BE2C (cell line): Measurements from ENCODE around the gene CCT7.

ENCODE experiments used
- DNase-seq: peaks from one replicate; pipeline ENCODE4 v3.0.0-alpha.2; 2020
- H3K27me3 ChIP-seq: fragments of 250-450 bp; sonication (Bioruptor Pico); 2 replicates; pipeline ENCODE4 v1.5.1; 2020; ENCODE audit warnings: mild to moderate bottlenecking
- H3K36me3 ChIP-seq: fragments of 250-450 bp; sonication (Bioruptor Pico); 2 replicates; pipeline ENCODE4 v1.5.1; 2020; ENCODE audit warnings: mild to moderate bottlenecking
- H3K4me1 ChIP-seq: fragments of 250-450 bp; sonication (Bioruptor Pico); 2 replicates; pipeline ENCODE4 v1.5.1; 2020
- H3K4me3 ChIP-seq: 2 replicates; pipeline ENCODE4 v1.5.1; 2011; ENCODE audit warnings: low read depth, low read length
- H3K9me3 ChIP-seq: fragments of 250-450 bp; sonication (Bioruptor Pico); 2 replicates; pipeline ENCODE4 v1.5.1; 2020
- TF ChIP-seq, protein P1 (sequence below): IDR thresholded peaks from 2 replicates; pipeline ENCODE4 v1.5.1; 2012; ENCODE audit warnings: mild to moderate bottlenecking, low read depth, low read length

CCT7 gene

DNA sequence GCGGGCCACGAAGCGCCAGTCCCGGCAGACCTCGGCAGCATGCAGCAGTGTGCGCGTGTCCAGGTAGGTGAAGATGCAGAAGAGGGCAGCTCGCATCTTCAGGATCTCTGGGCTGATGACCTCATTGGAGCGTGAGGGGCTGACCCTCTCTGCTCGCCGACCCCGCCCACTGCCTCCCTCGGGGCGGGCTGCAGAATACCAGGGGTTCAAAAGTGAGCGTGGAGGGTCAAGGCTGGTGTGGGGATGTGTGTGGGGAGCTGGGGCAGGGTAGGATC is 30.2 kb downstream of the CCT7 start:
- no peak for DNase-seq
- Histone ChIP-seq H3K9me3 (no peaks in the 10 kb centered on the region), H3K36me3 (no peaks in the 10 kb centered on the region), H3K27me3 (no peaks in the 10 kb centered on the region), H3K4me1 (no peaks in the 10 kb centered on the region), H3K4me3 (no peak overlapping the region)
- TF ChIP-seq, protein P1, sequence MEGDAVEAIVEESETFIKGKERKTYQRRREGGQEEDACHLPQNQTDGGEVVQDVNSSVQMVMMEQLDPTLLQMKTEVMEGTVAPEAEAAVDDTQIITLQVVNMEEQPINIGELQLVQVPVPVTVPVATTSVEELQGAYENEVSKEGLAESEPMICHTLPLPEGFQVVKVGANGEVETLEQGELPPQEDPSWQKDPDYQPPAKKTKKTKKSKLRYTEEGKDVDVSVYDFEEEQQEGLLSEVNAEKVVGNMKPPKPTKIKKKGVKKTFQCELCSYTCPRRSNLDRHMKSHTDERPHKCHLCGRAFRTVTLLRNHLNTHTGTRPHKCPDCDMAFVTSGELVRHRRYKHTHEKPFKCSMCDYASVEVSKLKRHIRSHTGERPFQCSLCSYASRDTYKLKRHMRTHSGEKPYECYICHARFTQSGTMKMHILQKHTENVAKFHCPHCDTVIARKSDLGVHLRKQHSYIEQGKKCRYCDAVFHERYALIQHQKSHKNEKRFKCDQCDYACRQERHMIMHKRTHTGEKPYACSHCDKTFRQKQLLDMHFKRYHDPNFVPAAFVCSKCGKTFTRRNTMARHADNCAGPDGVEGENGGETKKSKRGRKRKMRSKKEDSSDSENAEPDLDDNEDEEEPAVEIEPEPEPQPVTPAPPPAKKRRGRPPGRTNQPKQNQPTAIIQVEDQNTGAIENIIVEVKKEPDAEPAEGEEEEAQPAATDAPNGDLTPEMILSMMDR, result no peak

DNA sequence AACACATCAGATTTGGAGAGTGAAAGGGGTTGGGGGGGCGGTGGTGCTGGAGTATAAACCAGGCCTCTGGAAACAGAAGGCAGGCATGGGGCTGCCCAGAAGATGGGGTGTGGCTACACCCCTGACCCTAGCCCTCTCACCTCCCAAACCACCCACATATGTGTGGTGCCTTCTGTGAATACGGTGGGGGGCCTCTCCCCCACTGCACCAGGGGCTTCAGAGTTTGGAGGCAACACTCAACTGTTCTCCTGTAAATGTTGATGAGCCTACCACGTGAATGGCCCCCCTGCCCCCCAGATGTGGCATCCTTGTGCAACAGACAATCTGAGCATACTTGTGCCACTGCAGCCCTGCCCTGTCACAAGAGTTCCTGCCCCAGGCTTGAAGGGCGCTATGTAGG is 30.7 kb downstream of the CCT7 start:
- Histone ChIP-seq H3K27me3 (no peaks in the 10 kb centered on the region), H3K4me1 (no peaks in the 10 kb centered on the region), H3K36me3 (no peaks in the 10 kb centered on the region), H3K4me3 (no peak overlapping the region), H3K9me3 (no peaks in the 10 kb centered on the region)
- no peak for DNase-seq
- TF ChIP-seq, protein P1, result no peak

GRCh38 chr2:73265298-73266060 is 31.4 kb downstream of the CCT7 start:
- Histone ChIP-seq H3K4me1 (no peaks in the 10 kb centered on the region), H3K4me3 (no peak overlapping the region)
- no peak for DNase-seq

DNA sequence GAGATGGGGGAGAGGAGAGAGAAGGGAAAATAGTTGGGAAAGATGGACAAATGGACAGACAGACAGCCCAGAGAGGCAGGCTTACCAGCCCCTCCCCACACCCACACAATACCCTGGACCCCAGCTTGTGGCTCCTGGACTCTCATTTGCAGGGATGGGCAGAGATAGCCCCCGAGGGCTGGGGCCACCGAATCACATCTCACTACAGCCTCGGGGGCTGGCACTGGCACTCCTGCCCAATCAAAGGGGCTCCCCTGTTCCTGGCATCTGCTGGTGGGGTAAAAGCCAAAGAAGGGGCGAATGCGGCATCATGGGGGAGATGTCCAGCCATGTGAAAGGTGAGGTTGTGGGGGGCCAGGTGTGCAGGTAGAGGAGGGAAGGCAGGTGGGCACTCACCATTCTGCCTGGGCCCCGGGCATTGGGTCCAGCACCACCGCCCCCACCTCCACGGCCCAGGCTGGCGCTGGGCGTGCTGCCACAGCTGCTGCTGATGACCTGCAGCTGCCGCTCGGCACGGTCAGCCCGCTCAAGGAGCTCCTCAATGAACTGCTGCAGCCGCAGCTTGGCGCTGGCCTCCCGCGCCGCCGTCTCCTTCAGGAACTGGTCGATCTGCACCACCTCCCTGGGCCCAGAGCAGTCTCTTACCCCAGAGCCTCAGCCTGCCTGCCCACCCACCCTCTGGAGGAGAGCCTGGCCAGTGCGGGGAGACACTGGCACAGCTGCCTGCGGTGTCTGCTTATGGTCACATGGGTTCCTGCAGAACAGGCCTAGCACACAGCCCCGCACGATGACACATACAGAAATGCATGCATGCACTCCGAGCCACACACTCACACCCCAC is 32.2 kb downstream of the CCT7 start:
- TF ChIP-seq, protein P1, result no peak
- H3K4me3 ChIP-seq, result no peak overlapping the region
- no peaks in the 10 kb centered on the region for H3K4me1 ChIP-seq
- H3K36me3 ChIP-seq, result no peaks in the 10 kb centered on the region
- H3K9me3 ChIP-seq, result no peaks in the 10 kb centered on the region
- DNase-seq, result peak; percentile 40
- no peaks in the 10 kb centered on the region for H3K27me3 ChIP-seq

More at GRCh38 chr2:73265298-73266060, 31.4 kb downstream of the CCT7 start:
- Histone ChIP-seq H3K27me3 (no peaks in the 10 kb centered on the region), H3K36me3 (no peaks in the 10 kb centered on the region), H3K9me3 (no peaks in the 10 kb centered on the region)
- TF ChIP-seq, protein P1, result no peak

- Histone ChIP-seq H3K36me3 (no peaks in the 10 kb centered on the region), H3K9me3 (no peaks in the 10 kb centered on the region), H3K27me3 (no peaks in the 10 kb centered on the region), H3K4me3 (no peak overlapping the region), H3K4me1 (no peaks in the 10 kb centered on the region)
- TF ChIP-seq, protein P1, result no peak
- DNase-seq, result no peak
These were observed 32.9 kb downstream of the CCT7 start for GRCh38 chr2:73267008-73267407.

DNA sequence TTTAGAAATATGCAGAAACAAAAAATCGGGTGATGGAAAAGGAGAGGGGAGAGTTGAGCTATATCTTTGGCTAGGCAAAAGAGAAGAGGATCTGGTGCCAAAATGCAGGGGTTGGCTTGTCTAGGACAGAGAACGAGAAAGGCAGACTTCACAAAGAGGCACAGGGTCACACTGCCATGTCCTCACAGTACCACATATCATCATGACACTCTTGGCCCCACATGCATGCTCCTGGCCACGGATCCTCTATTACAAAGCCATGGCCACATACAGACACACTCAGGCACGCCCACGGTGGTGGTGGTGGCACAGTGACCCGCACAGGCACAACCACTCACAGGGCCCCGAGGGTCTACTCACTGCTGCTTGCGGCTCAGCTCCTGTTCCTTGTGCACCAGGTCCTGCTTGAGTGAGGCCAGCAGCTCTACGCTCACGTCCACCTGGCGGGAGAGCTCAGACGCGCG is 34.3 kb downstream of the CCT7 start:
- DNase-seq, result no peak
- no peaks in the 10 kb centered on the region for H3K36me3 ChIP-seq
- H3K4me3 ChIP-seq, result no peak overlapping the region
- TF ChIP-seq, protein P1, result no peak
- H3K9me3 ChIP-seq, result no peaks in the 10 kb centered on the region
- H3K27me3 ChIP-seq, result no peaks in the 10 kb centered on the region
- no peaks in the 10 kb centered on the region for H3K4me1 ChIP-seq
